HAP-1 (cell line): ENCODE results near the gene CCDC87.

Source experiments
- DNase-seq, 2 experiments: peaks; one replicate each; pipeline ENCODE4 v3.0.0-alpha.2; 2016 to 2020; ENCODE audit warnings: low spot score in 2 of 2
- H3K27me3 ChIP-seq: fragments of 250-450 bp; sonication (Bioruptor Pico); 2 replicates; pipeline ENCODE4 v1.5.1; 2020; ENCODE audit warnings: low read depth, mild to moderate bottlenecking, moderate library complexity
- H3K36me3 ChIP-seq: fragments of 250-450 bp; sonication (Bioruptor Pico); replicated peaks from 2 replicates; pipeline ENCODE4 v1.5.1; 2020; ENCODE audit warnings: mild to moderate bottlenecking
- H3K4me1 ChIP-seq: fragments of 250-450 bp; sonication (Bioruptor Pico); 2 replicates; pipeline ENCODE4 v1.5.1; 2020; ENCODE audit warnings: mild to moderate bottlenecking
- H3K4me3 ChIP-seq: fragments of 250-450 bp; sonication (Bioruptor Pico); 2 replicates; pipeline ENCODE4 v1.5.1; 2020; ENCODE audit warnings: mild to moderate bottlenecking, moderate library complexity
- H3K9me3 ChIP-seq: fragments of 250-450 bp; sonication (Bioruptor Pico); 2 replicates; pipeline ENCODE4 v1.5.1; 2020; ENCODE audit warnings: mild to moderate bottlenecking, moderate library complexity
- in situ Hi-C: fragments of 300-500 bp; cut with MboI; formaldehyde crosslinking; loops from 3 replicates; pipeline ENCODE4 v1.14.3; 2020; ENCODE audit warnings: low sequenced_read_pairs, inconsistent platforms, mixed read lengths

The CCDC87 gene

GRCh38 chr11:66562907-66563583, 29.8 kb downstream of the CCDC87 start:
- no peaks in the 10 kb centered on the region for H3K27me3 ChIP-seq
- peaks cover 4% of the 10 kb centered on the region; the same call in 1 of the 2 replicates for H3K4me1 ChIP-seq
- no peak for DNase-seq
- no peaks in the 10 kb centered on the region; the same call in none of the 2 replicates for H3K36me3 ChIP-seq
- in situ Hi-C loops = no loop called here
- no peaks in the 10 kb centered on the region for H3K9me3 ChIP-seq
- no peak overlapping the region for H3K4me3 ChIP-seq

DNA sequence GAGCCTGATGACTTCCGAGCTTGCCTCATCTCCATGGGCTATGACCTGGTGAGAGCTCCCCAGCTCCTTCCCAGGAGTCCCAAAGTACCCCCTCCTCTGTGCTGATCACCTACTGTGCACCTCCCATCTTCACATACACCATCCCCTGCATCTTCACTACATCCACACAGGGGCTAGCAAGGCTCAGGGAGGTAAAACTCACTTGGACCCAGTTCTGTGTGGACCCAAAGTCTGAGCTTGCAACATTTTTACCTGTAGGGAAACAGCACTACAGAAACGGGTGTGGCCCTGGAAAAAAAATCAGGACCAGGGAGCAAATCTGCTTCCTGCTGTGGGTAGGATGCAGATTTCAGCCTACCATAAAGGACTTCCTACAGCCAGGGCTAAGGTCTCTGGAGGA, 30.6 kb downstream of the CCDC87 start:
- in situ Hi-C loops = no loop called here
- Histone ChIP-seq H3K27me3 (no peaks in the 10 kb centered on the region), H3K4me3 (no peak overlapping the region), H3K36me3 (no peaks in the 10 kb centered on the region; the same call in none of the 2 replicates), H3K4me1 (no peaks in the 10 kb centered on the region), H3K9me3 (no peaks in the 10 kb centered on the region)
- DNase-seq = no peak

DNA sequence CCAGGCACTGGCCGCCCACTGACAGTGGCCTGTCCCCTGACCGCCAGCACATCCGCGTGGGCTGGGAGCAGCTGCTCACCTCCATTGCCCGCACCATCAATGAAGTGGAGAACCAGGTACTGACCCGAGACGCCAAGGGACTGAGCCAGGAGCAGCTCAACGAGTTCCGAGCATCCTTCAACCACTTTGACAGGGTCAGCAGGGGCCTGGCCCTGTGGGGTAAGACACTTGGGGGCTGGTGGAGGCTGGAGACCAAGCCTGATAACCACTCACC, 31.0 kb downstream of the CCDC87 start:
- H3K4me1 ChIP-seq = no peaks in the 10 kb centered on the region
- H3K36me3 ChIP-seq = no peaks in the 10 kb centered on the region; the same call in none of the 2 replicates
- H3K9me3 ChIP-seq = no peaks in the 10 kb centered on the region
- in situ Hi-C loops = no loop called here
- no peak overlapping the region for H3K4me3 ChIP-seq
- DNase-seq = no peak
- no peaks in the 10 kb centered on the region for H3K27me3 ChIP-seq

GRCh38 chr11:66561178-66561974, 31.5 kb downstream of the CCDC87 start:
- Histone ChIP-seq H3K4me1 (no peaks in the 10 kb centered on the region), H3K27me3 (no peaks in the 10 kb centered on the region), H3K36me3 (no peaks in the 10 kb centered on the region; the same call in none of the 2 replicates), H3K4me3 (no peak overlapping the region), H3K9me3 (no peaks in the 10 kb centered on the region)
- DNase-seq = no peak
- in situ Hi-C loops = no loop called here

- in situ Hi-C loops = no loop called here
- no peaks in the 10 kb centered on the region for H3K4me1 ChIP-seq
- no peak for DNase-seq
- no peaks in the 10 kb centered on the region for H3K27me3 ChIP-seq
- no peaks in the 10 kb centered on the region for H3K9me3 ChIP-seq
- H3K4me3 ChIP-seq = no peak overlapping the region
- no peaks in the 10 kb centered on the region; the same call in none of the 2 replicates for H3K36me3 ChIP-seq
Observed at GRCh38 chr11:66559866-66560676, 32.8 kb downstream of the CCDC87 start.

- Histone ChIP-seq H3K36me3 (no peaks in the 10 kb centered on the region; the same call in none of the 2 replicates), H3K27me3 (no peaks in the 10 kb centered on the region), H3K4me3 (no peak overlapping the region), H3K4me1 (no peaks in the 10 kb centered on the region), H3K9me3 (no peaks in the 10 kb centered on the region)
- in situ Hi-C loops = no loop called here
- no peak for DNase-seq
Observed at GRCh38 chr11:66559142-66559865, 33.6 kb downstream of the CCDC87 start.

DNA sequence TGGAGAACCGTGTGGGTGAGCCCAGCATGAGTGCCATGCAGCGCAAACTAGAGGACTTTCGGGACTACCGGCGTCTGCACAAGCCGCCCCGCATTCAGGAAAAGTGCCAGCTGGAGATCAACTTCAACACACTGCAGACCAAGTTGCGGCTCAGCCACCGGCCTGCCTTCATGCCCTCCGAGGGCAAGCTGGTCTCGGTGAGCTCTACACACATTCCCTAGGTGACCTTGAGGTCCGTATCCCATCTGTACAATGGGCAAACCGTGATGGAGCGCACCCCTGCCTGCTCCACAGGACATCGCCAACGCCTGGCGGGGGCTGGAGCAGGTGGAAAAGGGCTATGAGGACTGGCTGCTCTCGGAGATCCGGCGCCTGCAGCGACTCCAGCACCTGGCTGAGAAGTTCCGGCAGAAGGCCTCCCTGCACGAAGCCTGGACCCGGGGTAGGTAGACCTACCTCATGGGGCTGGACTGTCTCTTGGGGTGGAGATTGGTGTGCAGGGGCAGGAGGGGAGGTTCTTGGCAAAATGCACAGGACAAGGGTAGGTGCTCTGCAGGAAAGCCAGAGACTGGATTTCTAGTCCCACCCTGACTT, 35.0 kb downstream of the CCDC87 start:
- H3K27me3 ChIP-seq = no peaks in the 10 kb centered on the region
- DNase-seq = no peak
- no peaks in the 10 kb centered on the region for H3K9me3 ChIP-seq
- in situ Hi-C loops = no loop called here
- no peaks in the 10 kb centered on the region; the same call in 1 of the 2 replicates for H3K36me3 ChIP-seq
- H3K4me3 ChIP-seq = no peak overlapping the region
- no peaks in the 10 kb centered on the region for H3K4me1 ChIP-seq

DNA sequence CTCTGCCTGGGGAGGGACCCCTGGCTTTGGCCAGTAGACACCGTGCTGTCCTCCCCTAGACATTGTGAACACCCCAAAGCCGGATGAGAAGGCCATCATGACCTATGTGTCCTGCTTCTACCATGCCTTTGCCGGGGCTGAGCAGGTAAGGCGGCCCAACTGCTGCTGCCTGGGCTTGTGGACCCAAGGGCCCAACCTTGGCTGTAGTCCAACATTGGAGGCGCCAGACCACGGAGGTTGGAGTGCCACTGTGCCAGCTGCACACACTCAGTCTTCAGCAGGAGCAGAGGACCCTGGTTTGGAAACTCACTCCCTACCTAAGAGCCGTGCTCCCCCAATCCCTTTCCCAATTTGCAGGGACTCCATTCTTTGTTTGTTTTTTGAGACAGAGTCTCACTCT, 36.8 kb downstream of the CCDC87 start:
- in situ Hi-C loops = no loop called here
- H3K4me1 ChIP-seq = no peaks in the 10 kb centered on the region
- H3K27me3 ChIP-seq = no peaks in the 10 kb centered on the region
- H3K36me3 ChIP-seq = no peaks in the 10 kb centered on the region
- H3K4me3 ChIP-seq = no peak overlapping the region
- H3K9me3 ChIP-seq = no peaks in the 10 kb centered on the region
- DNase-seq = no peak

DNA sequence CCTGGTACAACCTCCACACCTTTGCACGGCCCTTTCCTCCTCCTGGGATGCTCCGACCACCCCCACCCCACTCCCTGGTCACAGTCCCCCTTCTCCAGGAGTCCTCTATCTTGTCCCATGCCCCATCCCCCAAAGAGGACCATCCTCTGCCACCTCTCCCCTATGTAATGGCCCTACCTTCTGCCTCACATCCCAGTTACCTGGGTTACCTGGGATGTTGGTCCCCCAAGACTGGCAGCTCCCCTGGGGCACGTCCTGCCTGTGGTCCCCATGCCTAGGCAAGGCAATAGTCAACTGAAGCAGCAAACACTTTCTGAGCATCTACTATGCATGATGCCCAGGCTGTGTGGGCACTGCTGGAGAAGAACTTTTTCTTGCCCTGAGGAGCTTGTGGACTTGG, 37.4 kb downstream of the CCDC87 start:
- H3K4me1 ChIP-seq = no peaks in the 10 kb centered on the region
- H3K36me3 ChIP-seq = no peaks in the 10 kb centered on the region
- in situ Hi-C loops = no loop called here
- DNase-seq = no peak
- H3K27me3 ChIP-seq = no peaks in the 10 kb centered on the region
- no peak overlapping the region for H3K4me3 ChIP-seq
- H3K9me3 ChIP-seq = no peaks in the 10 kb centered on the region

DNA sequence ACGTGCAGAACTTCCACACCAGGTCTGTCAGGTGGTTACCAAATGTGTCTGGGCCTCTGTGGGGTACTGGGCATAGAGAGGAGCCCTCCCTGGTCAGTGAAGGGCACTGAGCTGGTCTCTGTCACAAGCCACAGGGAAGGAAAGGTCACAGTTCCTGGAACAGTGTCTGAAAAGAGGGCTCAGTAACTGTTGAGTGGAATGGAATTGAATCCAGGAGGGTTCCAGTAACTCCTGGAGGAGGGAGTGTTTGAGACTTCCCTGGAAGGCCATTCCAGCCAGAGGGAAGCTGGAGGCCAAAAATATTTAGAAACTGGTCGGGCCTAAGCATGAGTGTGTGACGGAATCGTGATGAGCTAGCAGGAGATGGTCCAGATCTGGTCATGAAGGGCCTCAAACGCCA, 38.3 kb downstream of the CCDC87 start:
- no peak for DNase-seq

GRCh38 chr11:66550887-66551286, 42.0 kb downstream of the CCDC87 start:
- no peaks in the 10 kb centered on the region for H3K27me3 ChIP-seq
- no peak overlapping the region for H3K4me3 ChIP-seq
- in situ Hi-C loops = no loop called here
- no peaks in the 10 kb centered on the region; the same call in 1 of the 2 replicates for H3K4me1 ChIP-seq
- DNase-seq = no peak
- no peaks in the 10 kb centered on the region for H3K9me3 ChIP-seq
- no peaks in the 10 kb centered on the region for H3K36me3 ChIP-seq

More for the DNA sequence above, 38.3 kb downstream of the CCDC87 start:
- in situ Hi-C loops = no loop called here
- H3K4me1 ChIP-seq = no peaks in the 10 kb centered on the region
- no peaks in the 10 kb centered on the region for H3K9me3 ChIP-seq
- no peaks in the 10 kb centered on the region for H3K36me3 ChIP-seq
- no peaks in the 10 kb centered on the region for H3K27me3 ChIP-seq
- H3K4me3 ChIP-seq = no peak overlapping the region

DNA sequence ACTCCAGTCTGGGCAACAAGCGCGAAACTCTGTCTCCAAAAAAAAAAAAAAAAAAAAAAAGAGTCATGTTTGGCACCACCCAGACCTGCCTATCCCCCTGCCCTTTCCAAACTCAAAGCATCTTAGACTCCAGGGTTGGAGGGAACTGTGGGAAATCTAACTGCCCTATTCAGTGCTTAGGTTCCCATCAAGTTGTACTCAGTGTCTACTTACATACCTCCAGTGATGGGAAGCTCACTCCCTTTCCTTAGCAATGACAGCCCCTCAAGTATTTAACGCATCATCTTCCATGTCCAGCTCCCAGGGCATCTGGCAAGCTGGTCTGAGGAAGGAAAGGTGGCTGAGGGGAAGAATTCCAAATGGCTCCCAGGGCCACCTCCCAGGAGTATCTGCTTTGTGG, 43.2 kb downstream of the CCDC87 start:
- no peak for DNase-seq
- H3K4me3 ChIP-seq = no peak overlapping the region
- no peaks in the 10 kb centered on the region for H3K27me3 ChIP-seq
- in situ Hi-C loops = no loop called here
- H3K9me3 ChIP-seq = no peaks in the 10 kb centered on the region
- peaks cover 2% of the 10 kb centered on the region for H3K4me1 ChIP-seq
- H3K36me3 ChIP-seq = no peaks in the 10 kb centered on the region
